ENCODE results near the gene FOXN1.
A peak's percentile ranks its signal among the peaks of the same experiment; 100 is the strongest.

The FOXN1 gene

DNA sequence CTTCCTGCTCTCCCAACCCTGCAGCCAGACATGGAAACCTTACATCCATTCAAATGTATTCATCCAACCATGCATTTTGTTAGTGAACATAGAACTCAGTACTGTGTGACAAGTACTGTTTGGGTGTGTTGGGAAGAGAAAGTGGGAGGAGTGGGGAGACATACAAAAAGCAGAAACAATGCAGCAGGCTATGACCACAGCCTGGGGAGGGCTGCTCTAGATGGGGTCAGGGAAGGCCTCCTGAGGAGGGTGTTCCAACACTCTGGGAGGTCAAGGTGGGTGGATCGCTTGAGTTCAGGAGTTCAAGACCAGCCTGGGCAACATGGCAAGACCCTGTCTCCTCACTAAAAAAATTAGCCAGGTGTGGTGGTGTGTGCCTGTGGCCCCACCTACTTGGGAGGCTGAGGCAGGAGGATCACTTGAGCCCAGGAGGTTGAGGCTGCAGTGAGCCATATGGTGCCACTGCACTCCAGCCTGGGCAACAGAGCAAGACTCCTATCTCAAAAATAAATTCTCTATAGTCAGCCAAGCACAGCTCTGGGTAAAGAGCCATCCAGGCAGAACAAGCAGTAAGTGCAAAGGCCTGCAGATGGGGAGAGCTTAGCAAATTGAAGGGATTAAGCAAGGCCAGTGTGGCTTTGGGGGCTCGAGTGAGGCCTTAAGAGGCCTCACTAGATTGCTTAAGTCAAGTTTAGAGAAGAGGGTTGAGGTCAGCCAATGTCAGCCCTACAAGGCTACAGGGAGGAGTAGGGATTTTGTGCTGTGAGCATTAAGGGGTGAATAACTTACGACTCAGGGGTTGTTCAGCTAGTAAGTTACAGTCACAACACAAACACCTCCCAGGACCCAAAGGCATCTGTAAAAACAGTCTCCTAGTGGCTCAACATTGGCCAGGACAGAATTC, 27.2 kb upstream of the FOXN1 start:
- DNase-seq = no peak

DNA sequence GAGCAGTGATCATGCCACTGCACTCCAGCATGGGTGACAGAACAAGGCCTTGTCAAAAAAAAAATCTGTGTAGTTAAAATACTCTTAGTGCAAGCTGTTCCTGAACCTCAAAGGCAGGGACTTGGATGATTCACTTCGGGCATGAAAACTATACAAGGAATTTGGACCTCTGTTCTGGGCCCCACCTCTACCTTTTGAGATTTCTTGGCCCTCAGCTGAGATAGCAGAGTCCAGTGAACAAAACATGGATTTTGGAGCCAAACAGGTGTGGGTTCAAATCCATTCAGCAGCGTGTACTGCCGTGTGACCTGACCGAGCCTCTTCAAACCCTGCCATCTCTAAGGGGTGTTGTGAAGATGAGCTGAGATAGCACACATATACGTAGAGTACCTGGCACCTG, 25.9 kb upstream of the FOXN1 start:
- DNase-seq = no peak

DNA sequence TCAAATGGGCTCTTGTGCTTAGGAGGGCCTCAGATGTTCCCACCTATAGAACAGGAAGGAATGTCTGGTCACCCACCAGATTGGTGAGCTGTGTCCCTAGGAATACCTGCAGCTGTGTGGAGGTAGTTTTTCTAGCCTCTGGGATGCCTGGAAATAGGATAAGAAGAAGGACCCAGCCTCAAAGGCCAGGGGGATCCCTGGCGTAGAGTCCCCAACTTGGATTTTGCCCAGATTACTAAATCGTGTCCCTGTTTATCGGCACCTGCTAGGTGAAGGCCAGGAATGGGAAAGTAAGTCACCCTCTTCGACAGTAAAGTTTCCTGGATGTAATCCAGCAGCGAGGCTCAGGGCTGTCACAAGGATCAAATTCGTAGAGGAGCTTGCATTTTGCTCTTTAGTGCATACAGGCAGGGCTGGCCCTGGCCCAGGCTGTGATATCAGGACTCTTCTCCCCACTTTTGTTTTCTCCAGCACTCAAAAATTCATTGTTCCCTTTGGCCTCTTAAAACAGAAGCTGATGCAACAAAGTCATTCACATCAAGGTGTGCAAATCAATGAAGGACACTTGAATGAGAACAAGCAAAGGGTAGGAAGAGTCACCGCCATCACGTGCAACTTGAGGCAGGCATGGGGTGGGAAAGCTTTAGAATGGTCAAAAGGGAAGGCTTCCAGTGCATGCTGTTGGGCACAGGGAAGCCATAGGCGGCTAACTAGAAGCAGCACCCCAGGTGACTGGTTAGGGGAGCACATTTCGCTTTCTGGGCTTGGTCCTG, 25.2 kb upstream of the FOXN1 start:
- no peak for DNase-seq

DNA sequence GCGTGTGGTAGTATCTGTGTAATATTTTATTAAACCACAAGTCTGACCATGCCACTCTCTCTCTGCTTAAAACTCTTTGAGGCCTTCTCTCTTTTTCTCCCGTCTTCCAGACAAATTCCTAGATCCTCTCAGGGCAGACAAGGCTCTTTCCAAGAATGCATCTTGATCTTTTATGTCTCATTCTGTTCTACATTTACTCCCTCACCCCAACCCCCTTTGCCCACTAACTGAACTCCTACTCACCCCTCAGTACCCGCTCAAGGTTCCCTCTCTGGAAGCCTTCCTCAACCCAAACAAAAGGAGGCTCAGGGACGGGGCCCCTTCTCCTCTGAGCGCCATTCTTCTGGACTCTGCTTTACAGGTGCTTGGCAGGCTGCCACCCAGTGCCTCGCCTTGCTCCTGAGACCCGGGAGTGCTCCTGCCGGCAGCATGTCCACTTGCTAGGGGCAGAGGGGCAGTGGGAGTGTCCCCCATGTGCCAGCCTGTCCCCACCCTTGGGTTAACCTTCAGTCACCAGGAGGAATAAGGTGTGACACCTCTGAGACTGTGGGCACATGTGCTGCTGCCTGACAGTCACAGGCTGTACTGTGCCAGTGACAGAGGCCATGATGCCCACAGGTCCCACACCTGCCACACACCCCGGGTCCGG, 23.5 kb upstream of the FOXN1 start:
- DNase-seq = no peak

DNA sequence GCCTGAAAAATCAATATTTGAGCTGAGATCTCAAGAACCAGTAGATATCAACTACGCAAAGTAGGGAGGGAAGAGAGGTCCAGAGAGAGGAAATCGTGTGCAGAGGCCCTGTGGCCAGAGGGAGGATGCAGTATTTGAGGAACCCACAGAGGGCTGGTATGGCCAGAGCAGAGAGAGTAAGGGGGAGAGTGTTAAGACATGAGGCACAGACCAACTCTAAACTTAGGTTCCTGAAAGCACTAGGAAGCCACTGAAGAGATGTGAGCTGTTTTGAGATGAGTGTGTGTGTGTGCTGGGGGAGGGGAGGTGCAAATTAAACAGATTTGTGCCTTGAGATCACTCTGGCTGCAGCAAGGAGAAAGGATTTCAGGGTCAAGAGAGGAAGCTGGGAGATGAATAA, 21.9 kb upstream of the FOXN1 start:
- DNase-seq = no peak

DNA sequence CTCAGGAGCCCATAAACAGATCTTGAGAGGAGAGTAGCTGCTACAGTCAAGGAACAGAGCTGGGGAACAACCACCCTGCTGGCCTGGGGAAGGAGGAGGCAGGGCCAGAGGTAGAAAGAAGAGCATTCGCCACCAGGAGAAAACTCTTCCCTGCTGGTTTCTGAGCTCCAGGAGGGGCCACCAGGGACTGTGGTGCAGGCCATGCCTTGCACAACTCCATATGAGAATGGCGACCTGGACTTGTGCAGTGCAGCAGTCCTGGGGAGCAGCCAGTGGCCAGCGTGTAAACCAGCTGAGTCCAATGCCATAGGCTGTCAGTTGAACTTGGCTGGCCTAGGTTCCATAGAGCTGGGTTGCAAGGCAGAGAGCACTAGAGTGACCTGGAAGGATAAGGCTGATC, 21.1 kb upstream of the FOXN1 start:
- DNase-seq = no peak

DNA sequence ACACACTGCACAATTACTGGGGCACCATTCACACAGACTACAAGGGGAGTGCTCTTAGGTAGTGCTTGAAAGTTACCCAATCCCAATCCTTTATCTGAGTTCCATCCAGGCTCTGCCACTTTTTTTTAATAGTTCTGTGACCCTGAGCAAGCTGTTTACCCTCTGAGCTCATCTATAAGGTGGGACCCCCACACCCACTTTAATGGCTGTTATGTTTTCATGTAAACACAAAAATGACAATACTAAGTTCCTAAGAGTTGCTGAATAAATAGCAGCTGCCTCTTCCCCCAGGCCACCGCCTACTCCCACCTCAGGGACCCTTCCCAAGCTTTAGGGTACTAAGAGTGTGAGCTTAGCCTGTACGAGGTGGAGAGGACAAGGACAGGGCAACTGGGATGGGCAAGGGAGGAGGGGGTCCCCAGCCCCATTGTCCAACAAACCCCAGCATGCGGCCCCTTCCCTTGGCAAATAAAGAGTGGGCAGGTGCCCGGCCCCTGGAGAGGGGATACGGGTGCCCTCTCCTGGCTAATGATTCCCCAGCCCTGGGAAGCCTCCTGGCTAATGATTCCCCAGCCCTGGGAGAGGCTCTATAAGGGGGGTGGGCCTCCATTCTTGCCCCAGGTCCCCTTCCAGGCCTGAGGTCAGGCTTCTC, 18.1 kb upstream of the FOXN1 start:
- no peak for DNase-seq

DNA sequence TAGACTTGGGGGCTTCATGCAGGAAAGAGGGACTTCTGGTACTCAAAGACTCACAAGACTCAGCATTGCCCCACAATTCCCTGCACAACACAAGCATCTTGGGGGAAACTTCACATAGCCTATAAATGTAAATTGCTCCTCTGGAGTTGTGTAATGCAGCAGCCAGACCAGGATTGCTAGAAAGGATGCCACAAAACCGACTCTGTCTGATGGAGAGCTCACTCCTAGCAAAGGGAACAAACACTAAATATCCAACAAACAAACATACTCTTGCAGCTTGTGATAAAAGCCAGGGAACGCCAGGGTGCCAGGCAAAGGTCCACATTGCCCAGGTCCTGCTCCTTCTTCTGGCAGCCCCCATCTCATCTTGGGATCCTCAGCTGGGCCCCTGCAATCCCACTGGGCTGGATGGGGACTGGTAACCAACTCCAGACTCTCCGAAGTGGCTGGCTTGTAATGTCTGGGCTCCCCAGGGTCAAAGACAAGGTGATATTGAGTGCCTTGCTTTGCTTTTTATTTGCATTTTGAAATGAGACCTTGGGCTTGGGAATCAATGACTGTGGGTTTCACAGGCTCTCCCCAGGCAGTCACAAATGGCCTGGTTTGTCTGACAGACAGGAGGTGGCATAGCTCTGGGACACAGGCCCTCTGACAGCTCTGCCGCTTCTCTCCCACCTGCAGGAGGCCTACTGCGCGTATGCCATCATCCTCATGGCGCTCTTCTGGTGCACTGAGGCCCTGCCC, 17.4 kb upstream of the FOXN1 start:
- no peak for DNase-seq

DNA sequence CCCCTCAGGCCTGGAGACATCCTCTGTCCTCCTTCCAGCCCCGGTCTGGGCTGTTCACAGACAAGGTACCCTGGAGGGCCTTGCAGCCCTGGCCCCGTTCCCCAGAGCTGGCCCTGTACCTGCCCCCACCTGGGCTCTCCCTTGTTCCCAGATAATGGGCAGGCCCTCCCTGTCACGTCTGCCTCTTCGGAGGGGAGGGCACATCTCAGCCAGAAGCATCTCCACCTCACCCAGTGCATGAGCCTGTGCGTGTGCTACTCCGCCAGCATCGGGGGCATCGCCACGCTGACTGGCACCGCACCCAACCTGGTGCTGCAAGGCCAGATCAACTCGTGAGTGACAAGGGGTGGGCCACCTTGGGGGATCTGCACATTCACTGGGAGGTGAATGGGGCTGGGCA, 14.9 kb upstream of the FOXN1 start:
- no peak for DNase-seq

DNA sequence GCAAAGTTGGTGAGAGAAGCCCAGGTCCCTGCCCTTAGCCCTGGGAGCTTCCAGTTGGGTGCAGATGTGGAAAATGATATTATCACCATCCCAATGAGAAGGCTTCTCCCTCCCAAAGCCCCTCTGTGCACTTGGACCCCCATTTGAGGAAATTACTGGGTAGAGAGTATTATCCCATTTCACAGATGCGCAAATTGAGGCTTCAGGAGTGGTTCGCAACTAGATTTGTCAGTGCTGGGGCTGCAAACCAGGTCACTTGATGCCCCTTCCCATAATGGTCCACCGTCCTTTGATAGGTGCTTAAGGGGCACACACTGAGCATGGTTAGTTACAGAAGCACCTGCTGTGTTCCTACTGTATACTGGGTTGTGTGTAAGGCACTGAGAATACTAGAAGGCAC, 14.3 kb upstream of the FOXN1 start:
- no peak for DNase-seq

DNA sequence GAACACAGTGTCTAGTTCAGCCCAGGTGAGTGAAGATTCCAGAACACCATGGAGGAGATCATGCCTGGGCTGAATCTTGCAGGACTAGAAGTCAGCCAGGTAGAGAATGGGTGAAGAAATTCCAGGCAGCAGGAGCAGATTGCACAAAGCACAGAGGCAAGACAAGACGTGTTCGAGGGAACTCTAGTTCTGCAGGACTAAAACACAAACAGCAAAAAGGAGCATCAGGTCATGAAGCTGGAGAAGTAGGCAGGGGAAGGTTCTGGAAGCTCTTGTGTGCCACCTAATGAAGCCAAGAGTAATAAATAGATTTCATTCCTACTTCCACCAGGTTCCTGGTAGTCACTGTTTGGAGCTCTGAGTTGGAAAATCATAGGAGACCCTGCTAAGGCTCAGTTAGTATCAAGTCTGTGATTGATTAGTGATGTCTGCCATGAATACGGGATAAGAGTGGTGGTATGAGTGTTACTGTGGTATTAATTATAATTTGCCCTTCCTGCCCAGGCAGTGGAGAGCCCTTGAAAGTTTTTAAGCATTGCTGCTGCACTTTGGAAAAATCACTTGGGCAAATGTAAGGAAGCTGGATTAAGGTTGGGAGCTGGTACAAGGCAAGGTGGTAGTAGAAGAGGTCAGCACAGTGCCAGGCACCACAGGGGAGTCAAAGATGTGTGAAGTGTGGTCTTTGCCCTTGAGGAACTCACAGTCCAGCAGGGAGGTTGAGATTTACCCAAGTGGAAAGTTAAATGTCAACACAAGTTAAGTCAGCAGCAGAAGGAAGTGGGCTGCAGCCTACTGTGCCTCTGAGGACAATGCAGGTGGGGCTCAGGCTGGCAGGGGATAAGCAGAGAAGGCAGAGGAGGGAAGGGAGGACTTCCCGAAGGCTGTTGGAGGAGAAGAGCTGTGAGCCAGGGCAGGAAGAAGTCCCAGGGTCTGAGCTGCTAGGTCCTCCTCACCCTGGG, 13.5 kb upstream of the FOXN1 start:
- DNase-seq = no peak

DNA sequence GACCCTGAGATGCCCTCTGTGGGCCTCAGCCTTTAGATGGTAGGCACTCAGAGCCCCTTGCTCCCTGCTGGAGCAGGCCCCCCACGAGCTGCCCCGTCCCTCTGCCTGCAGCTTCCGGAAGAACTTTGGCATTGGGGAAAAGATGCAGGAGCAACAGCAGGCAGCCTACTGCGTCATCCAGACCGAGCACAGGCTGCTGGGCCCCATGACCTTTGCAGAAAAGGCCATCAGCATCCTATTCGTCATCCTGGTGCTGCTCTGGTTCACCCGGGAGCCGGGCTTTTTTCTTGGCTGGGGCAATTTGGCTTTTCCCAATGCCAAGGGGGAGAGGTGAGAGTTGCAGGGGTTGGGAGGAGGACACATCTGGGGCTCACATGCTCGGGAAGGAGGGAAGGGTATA, 12.7 kb upstream of the FOXN1 start:
- no peak for DNase-seq

DNA sequence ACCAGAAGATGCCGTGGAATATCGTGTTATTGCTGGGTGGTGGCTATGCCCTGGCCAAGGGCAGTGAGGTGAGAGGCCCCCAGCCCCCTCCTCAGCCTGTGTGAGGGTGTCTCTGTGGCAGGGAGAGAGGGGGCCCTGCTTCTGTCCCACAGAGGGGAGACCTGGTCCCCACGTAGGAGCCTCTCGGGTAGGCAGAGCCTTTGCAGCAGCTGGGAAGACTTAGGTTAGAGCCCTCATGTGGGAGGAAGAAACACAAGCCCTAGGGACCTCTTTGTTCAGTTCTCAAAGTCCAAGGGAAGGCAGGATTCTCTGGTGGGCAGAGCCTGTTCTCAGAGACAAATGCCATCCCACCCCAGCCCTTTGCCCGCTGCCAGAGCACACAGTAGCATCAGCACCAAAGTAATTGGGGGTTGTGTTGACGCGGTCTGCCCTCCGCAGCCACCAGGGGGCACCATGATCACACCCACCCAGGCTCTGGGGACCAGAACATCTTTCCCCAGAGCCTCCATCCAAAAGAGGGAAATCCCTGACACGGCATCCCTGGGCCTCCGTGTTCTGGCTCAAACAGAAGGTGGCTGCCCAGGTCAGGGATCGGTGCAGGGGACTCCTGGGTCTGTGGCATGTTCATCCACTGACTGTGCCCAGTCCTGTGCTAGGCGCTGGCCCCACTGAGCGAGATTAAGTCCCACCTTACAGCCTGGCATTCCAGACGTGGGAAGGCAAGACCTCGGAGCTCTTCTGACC, 11.5 kb upstream of the FOXN1 start:
- DNase-seq = peak; percentile 99

DNA sequence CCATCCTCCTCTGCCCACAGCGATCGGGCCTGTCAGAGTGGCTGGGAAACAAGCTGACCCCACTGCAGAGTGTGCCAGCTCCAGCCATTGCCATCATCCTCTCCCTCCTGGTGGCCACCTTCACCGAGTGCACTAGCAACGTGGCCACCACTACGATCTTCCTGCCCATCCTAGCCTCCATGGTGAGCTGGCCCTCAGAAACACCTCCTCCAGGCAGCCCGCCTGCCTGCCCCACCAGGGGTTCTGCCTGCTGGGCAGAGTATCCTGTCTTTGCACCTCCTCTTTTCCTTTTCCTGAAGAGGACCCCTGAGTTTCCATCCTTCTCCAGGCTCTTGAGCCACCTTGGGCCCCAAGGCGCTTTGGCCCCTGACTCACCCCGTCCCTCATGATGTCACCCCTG, 10.5 kb upstream of the FOXN1 start:
- DNase-seq = no peak

DNA sequence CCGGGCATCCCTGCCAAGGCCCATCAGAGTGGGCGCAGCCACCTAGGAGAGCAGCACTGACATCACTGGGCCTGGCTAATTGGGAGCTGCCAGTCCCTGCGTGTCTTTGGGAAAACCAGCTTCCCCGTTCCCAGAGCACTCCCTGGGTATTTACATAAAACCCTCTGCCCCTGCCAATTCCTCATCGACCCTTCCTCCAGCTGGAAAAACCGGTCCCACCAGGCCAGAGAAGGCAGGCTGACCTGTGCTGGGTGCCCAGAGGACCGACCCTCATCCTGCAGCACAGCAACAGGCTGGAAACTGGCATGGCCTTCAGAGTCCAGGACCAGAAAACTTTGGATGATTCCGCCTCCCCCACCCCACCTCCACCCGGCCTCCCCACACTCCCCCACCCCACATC, 8.2 kb upstream of the FOXN1 start:
- no peak for DNase-seq

DNA sequence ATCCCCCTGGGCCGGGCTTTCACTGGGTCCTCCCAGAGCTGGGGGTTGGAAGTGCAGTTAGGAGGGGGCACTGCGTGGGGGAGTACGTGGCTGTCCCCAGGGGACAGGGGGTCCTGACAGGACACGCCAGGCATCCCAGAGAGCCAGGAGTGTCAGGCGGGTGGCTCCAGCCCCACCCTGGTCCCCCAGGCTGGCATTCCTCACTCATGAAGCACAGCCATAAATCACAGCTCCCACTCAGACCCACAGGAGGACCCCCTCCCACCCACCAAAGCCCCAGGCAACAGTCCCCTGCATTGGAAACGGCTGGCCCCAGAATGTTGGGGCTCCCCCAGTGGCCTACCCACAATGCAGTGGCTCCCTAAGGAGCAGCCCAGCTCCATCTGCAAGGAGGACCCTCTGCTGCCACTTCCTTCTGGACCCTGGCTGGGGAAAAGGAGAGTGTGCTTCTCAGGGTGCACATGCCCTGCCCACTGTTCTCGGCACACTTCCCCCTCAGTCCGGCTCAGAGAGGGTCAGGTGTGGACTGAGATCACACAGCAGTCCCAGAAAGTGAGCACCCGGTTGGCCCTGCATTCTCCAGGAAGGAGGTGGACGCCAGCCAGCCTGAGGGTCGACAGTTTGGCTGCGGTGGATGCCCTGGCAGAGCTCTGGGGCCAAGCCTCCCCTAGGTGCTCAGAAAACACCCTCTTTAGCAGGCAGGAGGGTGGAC, 7.3 kb upstream of the FOXN1 start:
- DNase-seq = no peak

DNA sequence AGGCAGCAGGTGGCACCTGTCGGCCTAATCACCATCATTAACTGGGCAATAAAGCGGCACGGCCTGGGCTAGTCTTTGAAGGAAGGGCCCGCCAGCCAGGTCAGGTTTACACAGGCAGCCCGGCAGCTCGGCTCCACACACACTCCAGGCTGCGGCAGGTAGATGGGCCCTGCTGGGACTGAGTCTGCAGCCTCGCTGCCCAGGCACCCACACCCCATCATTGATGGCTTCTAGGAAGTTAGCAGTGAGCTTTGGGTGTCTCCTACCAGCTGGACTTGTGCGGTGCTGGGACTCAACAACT, 6.8 kb upstream of the FOXN1 start:
- DNase-seq = no peak

DNA sequence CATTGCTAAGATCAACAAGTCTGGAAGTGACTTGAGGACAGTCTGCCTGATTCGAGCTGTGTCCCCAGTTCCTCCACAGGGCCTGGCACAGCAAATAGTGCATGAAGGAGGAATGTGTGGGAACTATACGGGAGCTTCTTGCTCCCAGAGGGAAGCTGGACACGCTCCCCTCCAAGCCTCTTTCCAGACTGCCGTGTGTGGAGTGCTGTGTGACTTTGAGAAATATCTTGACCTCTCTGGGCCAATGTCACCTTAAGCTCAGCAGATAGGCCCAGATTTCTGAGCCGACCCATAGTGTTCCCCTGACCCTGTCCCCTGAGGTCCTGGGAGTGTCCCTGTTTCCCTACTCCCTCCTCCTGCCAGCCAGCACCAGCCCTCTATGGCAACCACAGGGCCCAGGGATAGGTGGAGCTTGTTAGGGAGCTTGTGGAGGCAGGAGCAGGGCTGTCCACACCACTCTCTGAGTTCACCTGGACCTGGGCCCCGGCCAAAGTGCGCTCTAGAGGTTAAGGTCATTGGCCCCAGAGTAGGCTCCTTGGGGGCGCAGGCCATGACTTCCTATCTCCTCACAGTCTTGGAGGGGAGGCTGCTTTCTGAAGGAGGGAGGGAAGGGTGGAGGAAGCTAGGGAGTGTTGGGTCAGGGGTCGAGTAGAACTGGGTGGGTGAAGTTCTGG, 6.3 kb upstream of the FOXN1 start:
- DNase-seq = no peak

DNA sequence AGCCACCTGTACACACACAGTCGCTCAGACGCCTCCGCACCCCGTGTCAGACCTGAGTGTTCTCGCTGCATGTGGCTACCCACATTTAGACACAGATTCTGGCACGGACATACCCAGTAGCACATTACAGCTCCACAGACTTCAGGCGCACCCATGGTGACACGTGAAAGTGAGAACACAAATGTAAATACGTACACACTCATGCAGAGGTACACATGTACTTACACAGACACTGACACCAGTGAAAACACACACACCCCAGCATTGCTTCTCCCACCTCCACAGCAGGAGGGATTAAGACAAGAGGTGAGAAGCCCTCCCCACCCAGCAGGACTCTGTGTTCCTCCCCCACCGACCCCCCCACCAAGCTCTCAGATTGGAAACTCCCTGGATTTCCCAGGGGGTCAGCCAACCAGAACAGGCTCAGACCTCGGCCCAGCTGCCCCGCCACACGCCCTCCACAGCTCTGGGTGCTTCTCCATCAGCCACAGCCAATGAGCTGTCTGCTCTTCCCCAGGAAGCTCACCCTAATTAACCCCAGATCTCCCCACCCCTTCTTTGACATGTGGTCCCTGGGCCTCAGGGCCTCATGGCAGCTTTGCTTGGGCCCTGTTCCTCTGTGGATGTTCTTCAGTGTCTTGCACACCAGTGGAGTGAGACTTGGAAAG, 5.3 kb upstream of the FOXN1 start:
- no peak for DNase-seq

Measured in 8988T (cell line).